HEK293 (cell line): ENCODE results near the gene PEAK3.

Source experiments
- HIC1 ChIP-seq: fragments of 450-650 bp; formaldehyde crosslinking; IDR thresholded peaks from 2 replicates; pipeline ENCODE4 v1.5.1; 2016; ENCODE audit warnings: missing biosample characterization, missing genetic modification characterization
- KLF16 ChIP-seq: fragments of 450-650 bp; formaldehyde crosslinking; IDR thresholded peaks from 2 replicates; pipeline ENCODE4 v1.5.1; 2017; ENCODE audit warnings: missing biosample characterization, missing genetic modification characterization
- MZF1 ChIP-seq: fragments of 450-650 bp; formaldehyde crosslinking; IDR thresholded peaks from 2 replicates; pipeline ENCODE4 v1.5.1; 2017; ENCODE audit warnings: missing biosample characterization, missing genetic modification characterization, borderline replicate concordance
- OVOL3 ChIP-seq: fragments of 450-650 bp; formaldehyde crosslinking; IDR thresholded peaks from 2 replicates; pipeline ENCODE4 v1.5.1; 2016; ENCODE audit warnings: missing biosample characterization, missing genetic modification characterization
- SALL2 ChIP-seq: fragments of 450-650 bp; formaldehyde crosslinking; IDR thresholded peaks from 2 replicates; pipeline ENCODE4 v1.5.0; 2017; ENCODE audit warnings: missing biosample characterization, mild to moderate bottlenecking, missing genetic modification characterization, borderline replicate concordance
- SCRT1 ChIP-seq: fragments of 450-650 bp; formaldehyde crosslinking; IDR thresholded peaks from 2 replicates; pipeline ENCODE4 v1.5.1; 2016; ENCODE audit warnings: missing biosample characterization, missing genetic modification characterization, borderline replicate concordance
- SP7 ChIP-seq: fragments of 450-650 bp; formaldehyde crosslinking; IDR thresholded peaks from 2 replicates; pipeline ENCODE4 v1.5.1; 2016; ENCODE audit warnings: missing biosample characterization, missing genetic modification characterization
- ZBTB10 ChIP-seq: fragments of 450-650 bp; formaldehyde crosslinking; IDR thresholded peaks from 2 replicates; pipeline ENCODE4 v1.5.1; 2016; ENCODE audit warnings: missing biosample characterization, missing genetic modification characterization
- ZBTB26 ChIP-seq: fragments of 450-650 bp; formaldehyde crosslinking; optimal IDR thresholded peaks from 2 replicates; pipeline ENCODE3; 2016; ENCODE audit warnings: missing biosample characterization, mild to moderate bottlenecking, missing genetic modification characterization
- ZBTB44 ChIP-seq: fragments of 450-650 bp; IDR thresholded peaks from 2 replicates; pipeline ENCODE4 v1.5.1; 2018; ENCODE audit warnings: missing biosample characterization, mild to moderate bottlenecking, missing genetic modification characterization
- ZNF18 ChIP-seq: fragments of 450-650 bp; formaldehyde crosslinking; IDR thresholded peaks from 2 replicates; pipeline ENCODE4 v1.5.1; 2016; ENCODE audit warnings: missing biosample characterization, missing genetic modification characterization
- ZNF2 ChIP-seq: fragments of 450-650 bp; formaldehyde crosslinking; IDR thresholded peaks from 2 replicates; pipeline ENCODE4 v1.5.1; 2016; ENCODE audit warnings: missing biosample characterization, missing genetic modification characterization
- ZNF221 ChIP-seq: fragments of 450-650 bp; formaldehyde crosslinking; IDR thresholded peaks from 2 replicates; pipeline ENCODE4 v1.5.1; 2017; ENCODE audit warnings: missing biosample characterization, missing genetic modification characterization, borderline replicate concordance
- ZNF23 ChIP-seq: fragments of 450-650 bp; formaldehyde crosslinking; IDR thresholded peaks from 2 replicates; pipeline ENCODE4 v1.5.1; 2016; ENCODE audit warnings: missing biosample characterization, missing genetic modification characterization, borderline replicate concordance
- ZNF302 ChIP-seq: fragments of 450-650 bp; formaldehyde crosslinking; IDR thresholded peaks from 2 replicates; pipeline ENCODE4 v1.5.1; 2016; ENCODE audit warnings: missing biosample characterization, missing genetic modification characterization, low read depth
- ZNF335 ChIP-seq: fragments of 450-650 bp; formaldehyde crosslinking; conservative IDR thresholded peaks from 2 replicates; pipeline ENCODE4 v1.5.1; 2016; ENCODE audit warnings: missing biosample characterization, missing genetic modification characterization
- ZNF350 ChIP-seq: fragments of 450-650 bp; formaldehyde crosslinking; IDR thresholded peaks from 2 replicates; pipeline ENCODE4 v1.5.0; 2017; ENCODE audit warnings: missing biosample characterization, mild to moderate bottlenecking, missing genetic modification characterization
- ZNF354C ChIP-seq: fragments of 450-650 bp; formaldehyde crosslinking; IDR thresholded peaks from 2 replicates; pipeline ENCODE4 v1.5.1; 2016; ENCODE audit warnings: missing biosample characterization, missing genetic modification characterization, low read depth, borderline replicate concordance
- ZNF391 ChIP-seq: fragments of 450-650 bp; formaldehyde crosslinking; IDR thresholded peaks from 2 replicates; pipeline ENCODE4 v1.5.1; 2016; ENCODE audit warnings: low read depth, missing biosample characterization, missing genetic modification characterization, borderline replicate concordance
- ZNF398 ChIP-seq: fragments of 450-650 bp; formaldehyde crosslinking; IDR thresholded peaks from 2 replicates; pipeline ENCODE4 v1.5.1; 2017; ENCODE audit warnings: missing biosample characterization, missing genetic modification characterization
- ZNF521 ChIP-seq: fragments of 450-650 bp; formaldehyde crosslinking; IDR thresholded peaks from 2 replicates; pipeline ENCODE4 v1.5.1; 2017; ENCODE audit warnings: missing biosample characterization, mild to moderate bottlenecking, missing genetic modification characterization
- ZNF544 ChIP-seq: fragments of 450-650 bp; formaldehyde crosslinking; IDR thresholded peaks from 2 replicates; pipeline ENCODE4 v1.5.0; 2017; ENCODE audit warnings: missing biosample characterization, missing genetic modification characterization
- ZNF555 ChIP-seq: fragments of 450-650 bp; formaldehyde crosslinking; conservative IDR thresholded peaks from 2 replicates; pipeline ENCODE4 v1.5.1; 2017; ENCODE audit warnings: missing biosample characterization, mild to moderate bottlenecking, missing genetic modification characterization, inconsistent platforms
- ZNF560 ChIP-seq: fragments of 450-650 bp; formaldehyde crosslinking; IDR thresholded peaks from 2 replicates; pipeline ENCODE4 v1.5.1; 2017; ENCODE audit warnings: missing biosample characterization, missing genetic modification characterization, borderline replicate concordance
- ZNF629 ChIP-seq: fragments of 450-650 bp; formaldehyde crosslinking; IDR thresholded peaks from 2 replicates; pipeline ENCODE4 v1.5.1; 2017; ENCODE audit warnings: missing biosample characterization, missing genetic modification characterization
- ZNF664 ChIP-seq: fragments of 450-650 bp; formaldehyde crosslinking; IDR thresholded peaks from 2 replicates; pipeline ENCODE4 v1.5.1; 2016; ENCODE audit warnings: missing biosample characterization, missing genetic modification characterization
- ZNF785 ChIP-seq: fragments of 450-650 bp; formaldehyde crosslinking; IDR thresholded peaks from 2 replicates; pipeline ENCODE4 v1.5.1; 2016; ENCODE audit warnings: missing biosample characterization, missing genetic modification characterization
- ZNF843 ChIP-seq: fragments of 450-650 bp; formaldehyde crosslinking; IDR thresholded peaks from 2 replicates; pipeline ENCODE4 v1.5.1; 2016; ENCODE audit warnings: missing biosample characterization, missing genetic modification characterization

Gene PEAK3

GRCh38 chr19:2237051-2237868 lies 44.7 kb downstream of the PEAK3 start (continued):
- no peak for TF ChIP-seq ZBTB26 (tag by site-specific recombination)
- no peak for TF ChIP-seq ZNF354C
- TF ChIP-seq ZNF335 (tag by site-specific recombination): no peak
- no peak for TF ChIP-seq ZNF350
- TF ChIP-seq ZNF2: no peak; the same call in 1 of the 2 replicates
- TF ChIP-seq ZNF560 (tag by site-specific recombination): no peak
- TF ChIP-seq ZBTB44 (tag by site-specific recombination): no peak
- TF ChIP-seq KLF16 (tag by site-specific recombination): no peak
- TF ChIP-seq ZNF544 (tag by site-specific recombination): no peak
- TF ChIP-seq SP7 (tag by site-specific recombination): no peak
- no peak for TF ChIP-seq ZNF221 (tag by site-specific recombination)
- 0 out of 2 replicates have a peak, but pooled peaks have one; percentile 2 for TF ChIP-seq ZNF843 (tag by site-specific recombination)
- no peak for TF ChIP-seq SALL2 (tag by site-specific recombination)
- no peak for TF ChIP-seq ZNF521 (tag by site-specific recombination)
- no peak for TF ChIP-seq ZNF18
- TF ChIP-seq ZNF398: no peak
- TF ChIP-seq ZNF785 (tag by site-specific recombination): no peak
- no peak for TF ChIP-seq HIC1 (tag by site-specific recombination)
- TF ChIP-seq ZBTB10: no peak
- TF ChIP-seq ZNF302 (tag by site-specific recombination): no peak
- TF ChIP-seq OVOL3: no peak
- TF ChIP-seq ZNF391 (tag by site-specific recombination): peak; percentile 30; the same call in 1 of the 2 replicates
- TF ChIP-seq ZNF629 (tag by site-specific recombination): no peak; the same call in 1 of the 2 replicates
- TF ChIP-seq ZNF555 (tag by site-specific recombination): no peak
- TF ChIP-seq SCRT1 (tag by site-specific recombination): no peak
- TF ChIP-seq ZNF23: no peak
- no peak for TF ChIP-seq MZF1
- TF ChIP-seq ZNF664 (tag by site-specific recombination): no peak
